Measurements from ENCODE around the gene CCR1.
"Not testable (repeated sequence)": the region's sequence is repeated elsewhere in the genome, so short reads cannot be mapped to it uniquely, and the experiment has no call there.

The CCR1 gene

DNA sequence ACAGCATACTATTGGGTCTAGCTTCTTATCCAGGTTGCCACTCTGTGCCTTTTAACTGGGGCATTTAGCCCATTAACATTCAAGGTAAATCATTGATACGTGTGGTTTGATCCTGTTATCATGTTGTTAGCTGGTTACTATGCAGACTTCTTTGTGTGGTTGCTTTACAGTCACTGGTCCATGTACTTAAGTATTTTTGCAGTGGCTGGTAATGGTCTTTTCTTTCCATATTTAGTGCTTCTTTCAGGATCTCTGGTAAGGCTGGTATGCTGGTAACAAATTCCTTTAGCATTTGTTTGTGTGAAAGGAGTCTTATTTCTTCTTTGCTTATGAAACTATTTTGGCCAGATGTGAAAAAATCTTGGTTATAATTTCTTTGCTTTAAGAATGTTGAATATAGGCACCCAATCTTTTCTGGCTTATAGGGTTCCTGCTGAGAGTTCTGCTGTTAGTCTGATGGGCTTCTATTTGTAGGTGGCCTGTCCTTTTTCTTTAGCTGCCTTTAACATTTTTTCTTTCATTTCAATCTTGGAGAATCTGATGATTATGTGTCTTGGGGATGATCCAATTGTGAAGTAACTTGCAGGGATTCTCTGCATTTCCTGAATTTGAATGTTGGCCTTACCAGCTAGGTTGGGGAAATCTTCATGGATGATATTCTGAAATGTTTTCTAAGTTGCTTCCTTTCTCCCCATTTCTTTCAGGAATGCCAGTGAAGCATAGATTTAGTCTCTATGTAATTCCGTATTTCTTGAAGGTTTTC lies 39.3 kb downstream of the CCR1 start:
- no peak overlapping the region for H3K27ac ChIP-seq
- H3K4me3 ChIP-seq (ENCODE audit: low read depth, low read length) = no peak overlapping the region
- H3K4me2 ChIP-seq (ENCODE audit: low read length) = no peak overlapping the region
- no peak overlapping the region for H3K9ac ChIP-seq
- peaks cover under 1% of the 10 kb centered on the region for H3K4me1 ChIP-seq
- no peaks in the 10 kb centered on the region for H3K9me3 ChIP-seq (ENCODE audit: control insufficient read depth, low read length)
- no peak overlapping the region for H2AFZ ChIP-seq
- TF ChIP-seq, protein P1, sequence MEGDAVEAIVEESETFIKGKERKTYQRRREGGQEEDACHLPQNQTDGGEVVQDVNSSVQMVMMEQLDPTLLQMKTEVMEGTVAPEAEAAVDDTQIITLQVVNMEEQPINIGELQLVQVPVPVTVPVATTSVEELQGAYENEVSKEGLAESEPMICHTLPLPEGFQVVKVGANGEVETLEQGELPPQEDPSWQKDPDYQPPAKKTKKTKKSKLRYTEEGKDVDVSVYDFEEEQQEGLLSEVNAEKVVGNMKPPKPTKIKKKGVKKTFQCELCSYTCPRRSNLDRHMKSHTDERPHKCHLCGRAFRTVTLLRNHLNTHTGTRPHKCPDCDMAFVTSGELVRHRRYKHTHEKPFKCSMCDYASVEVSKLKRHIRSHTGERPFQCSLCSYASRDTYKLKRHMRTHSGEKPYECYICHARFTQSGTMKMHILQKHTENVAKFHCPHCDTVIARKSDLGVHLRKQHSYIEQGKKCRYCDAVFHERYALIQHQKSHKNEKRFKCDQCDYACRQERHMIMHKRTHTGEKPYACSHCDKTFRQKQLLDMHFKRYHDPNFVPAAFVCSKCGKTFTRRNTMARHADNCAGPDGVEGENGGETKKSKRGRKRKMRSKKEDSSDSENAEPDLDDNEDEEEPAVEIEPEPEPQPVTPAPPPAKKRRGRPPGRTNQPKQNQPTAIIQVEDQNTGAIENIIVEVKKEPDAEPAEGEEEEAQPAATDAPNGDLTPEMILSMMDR (IDR thresholded peaks at IDR 0.05) = no peak
- H3K36me3 ChIP-seq (ENCODE audit: control insufficient read depth, insufficient read depth, low read length) = no peaks in the 10 kb centered on the region
- no peaks in the 10 kb centered on the region for H3K27me3 ChIP-seq (ENCODE audit: control insufficient read depth, insufficient read depth, low read length)
- H3K79me2 ChIP-seq = no peaks in the 10 kb centered on the region

DNA sequence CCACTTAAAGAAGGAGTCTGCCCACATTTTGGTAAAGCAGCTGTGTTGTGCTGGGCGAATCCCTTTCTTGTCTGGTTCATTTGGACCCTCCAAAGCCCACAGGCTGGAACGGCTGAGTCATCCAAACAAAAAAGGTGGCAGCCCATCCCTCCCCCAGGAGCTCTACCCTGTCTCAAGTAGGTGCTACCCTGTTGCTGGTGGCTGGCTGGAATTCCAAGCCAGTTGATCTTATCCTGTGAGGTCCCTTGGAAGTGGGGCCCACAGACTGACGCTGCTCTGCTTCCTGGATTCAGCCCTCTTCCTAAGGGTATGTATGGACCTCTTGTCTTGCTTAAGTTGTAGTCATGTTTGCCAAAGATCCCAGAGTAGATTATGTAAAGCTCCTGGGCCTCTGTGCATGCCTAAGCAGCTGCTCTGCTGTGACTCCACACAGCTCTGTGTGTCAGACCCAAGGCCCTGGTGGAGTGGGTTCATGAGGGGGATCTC lies 44.5 kb downstream of the CCR1 start:
- H3K27ac ChIP-seq = no peak overlapping the region
- H3K4me2 ChIP-seq (ENCODE audit: low read length) = no peak overlapping the region
- peaks cover 3% of the 10 kb centered on the region for H3K4me1 ChIP-seq
- H3K27me3 ChIP-seq (ENCODE audit: control insufficient read depth, insufficient read depth, low read length) = no peaks in the 10 kb centered on the region
- H3K4me3 ChIP-seq (ENCODE audit: low read depth, low read length) = no peak overlapping the region
- H3K9me3 ChIP-seq (ENCODE audit: control insufficient read depth, low read length) = no peaks in the 10 kb centered on the region
- no peaks in the 10 kb centered on the region for H3K79me2 ChIP-seq
- TF ChIP-seq, protein P1 (IDR thresholded peaks at IDR 0.05) = no peak
- H3K36me3 ChIP-seq (ENCODE audit: control insufficient read depth, insufficient read depth, low read length) = no peaks in the 10 kb centered on the region
- no peak overlapping the region for H2AFZ ChIP-seq
- H3K9ac ChIP-seq = no peak overlapping the region

GRCh38 chr3:46162975-46163555 lies 45.0 kb downstream of the CCR1 start:
- Histone ChIP-seq H2AFZ (no peak overlapping the region), H3K9ac (no peak overlapping the region), H3K9me3 (ENCODE audit: control insufficient read depth, low read length) (no peaks in the 10 kb centered on the region), H3K27ac (no peak overlapping the region), H3K4me3 (ENCODE audit: low read depth, low read length) (no peak overlapping the region), H3K4me2 (ENCODE audit: low read length) (no peak overlapping the region), H3K4me1 (peaks cover 3% of the 10 kb centered on the region), H3K79me2 (no peaks in the 10 kb centered on the region), H3K27me3 (ENCODE audit: control insufficient read depth, insufficient read depth, low read length) (no peaks in the 10 kb centered on the region), H3K36me3 (ENCODE audit: control insufficient read depth, insufficient read depth, low read length) (no peaks in the 10 kb centered on the region)
- TF ChIP-seq, protein P1 (IDR thresholded peaks at IDR 0.05) = no peak

GRCh38 chr3:46157685-46158084 lies 50.4 kb downstream of the CCR1 start:
- H3K79me2 ChIP-seq; H3K27ac ChIP-seq; H3K9ac ChIP-seq; H3K4me2 ChIP-seq (ENCODE audit: low read length); H3K4me3 ChIP-seq (ENCODE audit: low read depth, low read length); H3K4me1 ChIP-seq; H3K9me3 ChIP-seq (ENCODE audit: control insufficient read depth, low read length); H2AFZ ChIP-seq; H3K27me3 ChIP-seq (ENCODE audit: control insufficient read depth, insufficient read depth, low read length); H3K36me3 ChIP-seq (ENCODE audit: control insufficient read depth, insufficient read depth, low read length): not testable (repeated sequence)

GRCh38 chr3:46154311-46154710 lies 53.8 kb downstream of the CCR1 start:
- no peak overlapping the region for H3K9ac ChIP-seq
- TF ChIP-seq, protein P1 (IDR thresholded peaks at IDR 0.05) = no peak
- H3K4me3 ChIP-seq (ENCODE audit: low read depth, low read length) = no peak overlapping the region
- H3K27ac ChIP-seq = no peak overlapping the region
- no peaks in the 10 kb centered on the region for H3K27me3 ChIP-seq (ENCODE audit: control insufficient read depth, insufficient read depth, low read length)
- no peaks in the 10 kb centered on the region for H3K79me2 ChIP-seq
- no peak overlapping the region for H3K4me2 ChIP-seq (ENCODE audit: low read length)
- H2AFZ ChIP-seq = no peak overlapping the region
- H3K36me3 ChIP-seq (ENCODE audit: control insufficient read depth, insufficient read depth, low read length) = no peaks in the 10 kb centered on the region
- no peaks in the 10 kb centered on the region for H3K9me3 ChIP-seq (ENCODE audit: control insufficient read depth, low read length)
- no peaks in the 10 kb centered on the region for H3K4me1 ChIP-seq
